ENCODE data around the gene PNPLA2. TPM values are rescaled to one million over a fixed set of nuclear protein-coding genes. Genes with fewer than 3 reads are reported as not detected.

The PNPLA2 gene
- total RNA-seq, 4 donors from 2014 or later, result 71.8 to 254 (median 163) TPM

- H3K27me3 ChIP-seq, result peaks cover 0 to 10% of the 10 kb centered on the region in 2 donors
These were observed 27.9 kb downstream of the PNPLA2 start for GRCh38 chr11:846496-847098.

DNA sequence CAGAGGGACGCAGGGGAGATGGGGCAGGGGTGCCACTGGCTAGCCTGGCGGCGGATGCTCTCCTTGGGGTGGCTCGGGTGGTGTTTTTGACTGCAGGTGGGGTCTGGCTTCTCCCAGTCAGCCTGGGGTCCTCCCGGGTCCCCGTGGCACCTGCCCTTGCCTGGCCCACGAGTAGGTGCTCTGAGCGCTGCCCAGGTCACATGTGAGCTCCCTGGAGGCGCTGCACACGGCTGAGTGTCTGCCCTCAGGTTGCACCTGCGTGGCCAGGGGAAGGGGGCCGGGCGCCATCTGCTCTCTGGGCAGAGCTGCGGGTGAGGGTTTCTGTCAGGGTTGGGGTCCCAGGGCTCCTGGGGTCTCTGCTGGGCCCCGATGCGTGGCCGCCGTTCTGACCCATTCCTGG is 29.2 kb downstream of the PNPLA2 start:
- Histone ChIP-seq H3K9me3 (no peaks in the 10 kb centered on the region), H3K4me3 (no peak overlapping the region)

More at GRCh38 chr11:846496-847098, 27.9 kb downstream of the PNPLA2 start:
- TF ChIP-seq, protein P1, sequence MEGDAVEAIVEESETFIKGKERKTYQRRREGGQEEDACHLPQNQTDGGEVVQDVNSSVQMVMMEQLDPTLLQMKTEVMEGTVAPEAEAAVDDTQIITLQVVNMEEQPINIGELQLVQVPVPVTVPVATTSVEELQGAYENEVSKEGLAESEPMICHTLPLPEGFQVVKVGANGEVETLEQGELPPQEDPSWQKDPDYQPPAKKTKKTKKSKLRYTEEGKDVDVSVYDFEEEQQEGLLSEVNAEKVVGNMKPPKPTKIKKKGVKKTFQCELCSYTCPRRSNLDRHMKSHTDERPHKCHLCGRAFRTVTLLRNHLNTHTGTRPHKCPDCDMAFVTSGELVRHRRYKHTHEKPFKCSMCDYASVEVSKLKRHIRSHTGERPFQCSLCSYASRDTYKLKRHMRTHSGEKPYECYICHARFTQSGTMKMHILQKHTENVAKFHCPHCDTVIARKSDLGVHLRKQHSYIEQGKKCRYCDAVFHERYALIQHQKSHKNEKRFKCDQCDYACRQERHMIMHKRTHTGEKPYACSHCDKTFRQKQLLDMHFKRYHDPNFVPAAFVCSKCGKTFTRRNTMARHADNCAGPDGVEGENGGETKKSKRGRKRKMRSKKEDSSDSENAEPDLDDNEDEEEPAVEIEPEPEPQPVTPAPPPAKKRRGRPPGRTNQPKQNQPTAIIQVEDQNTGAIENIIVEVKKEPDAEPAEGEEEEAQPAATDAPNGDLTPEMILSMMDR (IDR thresholded peaks at IDR 0.05), result no peak
- TF ChIP-seq POLR2A (IDR thresholded peaks at IDR 0.05), result no peak
- H3K4me1 ChIP-seq, result peaks cover 10 to 68% (median 28%) of the 10 kb centered on the region in 4 donors
- H3K9me3 ChIP-seq, result no peaks in the 10 kb centered on the region
- no peaks in the 10 kb centered on the region for H3K36me3 ChIP-seq
- H3K4me3 ChIP-seq, result no peak overlapping the region
- no peak for DNase-seq
- H3K27ac ChIP-seq, result no peak overlapping the region

DNA sequence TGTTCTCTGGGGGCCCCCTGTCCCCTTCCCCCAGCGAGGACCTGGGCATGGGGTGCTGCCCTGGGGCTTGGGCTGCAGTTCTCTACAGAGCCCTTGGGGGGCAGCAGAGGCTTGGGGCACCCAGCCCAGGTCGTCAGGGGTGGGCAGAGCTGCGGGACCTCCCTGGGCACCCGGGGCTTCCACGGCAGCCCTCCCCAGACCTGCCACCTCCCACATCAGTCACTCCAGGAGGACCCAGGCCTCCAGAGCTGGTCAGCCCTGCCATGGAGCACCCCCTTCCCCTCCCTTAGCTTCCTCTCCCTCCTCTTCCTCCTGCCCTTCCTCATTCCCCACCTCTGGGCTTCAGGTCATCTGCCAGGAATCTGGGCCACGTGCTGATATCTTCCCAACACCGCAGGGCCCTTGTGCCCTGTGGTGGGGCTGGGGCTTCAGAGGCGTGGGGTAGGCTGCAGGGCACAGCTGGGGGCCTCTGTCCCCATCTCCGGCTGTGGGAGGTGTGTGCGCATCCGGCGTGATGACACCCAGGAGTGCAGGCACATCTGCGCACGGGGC is 29.7 kb downstream of the PNPLA2 start:
- peak; percentile 54 to 78 (median 75) for DNase-seq
- Histone ChIP-seq H3K27ac (peak overlapping the region in 1 of 4 donors; percentile 38), H3K27me3 (peaks cover 0 to 10% of the 10 kb centered on the region in 2 donors), H3K4me3 (peak overlapping the region in 1 of 4 donors; percentile 57), H3K4me1 (peaks cover 6 to 60% (median 24%) of the 10 kb centered on the region in 4 donors), H3K9me3 (no peaks in the 10 kb centered on the region), H3K36me3 (no peaks in the 10 kb centered on the region)
- TF ChIP-seq, protein P1 (IDR thresholded peaks at IDR 0.05), result peak; percentile 82 to 92 (median 88)
- no peak for TF ChIP-seq POLR2A (IDR thresholded peaks at IDR 0.05)

More for the DNA sequence above, 29.2 kb downstream of the PNPLA2 start:
- H3K4me1 ChIP-seq, result peaks cover 10 to 65% (median 27%) of the 10 kb centered on the region in 4 donors
- H3K27ac ChIP-seq, result no peak overlapping the region
- TF ChIP-seq, protein P1 (IDR thresholded peaks at IDR 0.05), result no peak
- TF ChIP-seq POLR2A (IDR thresholded peaks at IDR 0.05), result no peak
- no peaks in the 10 kb centered on the region for H3K36me3 ChIP-seq
- peaks cover 0 to 10% of the 10 kb centered on the region in 2 donors for H3K27me3 ChIP-seq
- DNase-seq, result no peak

- Histone ChIP-seq H3K27ac (peak overlapping the region in 1 of 4 donors; percentile 38), H3K9me3 (no peaks in the 10 kb centered on the region), H3K27me3 (peaks cover 0 to 10% of the 10 kb centered on the region in 2 donors), H3K4me1 (peaks cover 0 to 51% (median 21%) of the 10 kb centered on the region in 4 donors), H3K4me3 (peak overlapping the region; percentile 30 to 57 (median 50)), H3K36me3 (no peaks in the 10 kb centered on the region)
- no peak for DNase-seq
- TF ChIP-seq POLR2A (IDR thresholded peaks at IDR 0.05), result no peak
- TF ChIP-seq, protein P1 (IDR thresholded peaks at IDR 0.05), result no peak
These were observed 30.6 kb downstream of the PNPLA2 start for GRCh38 chr11:849104-849824.

DNA sequence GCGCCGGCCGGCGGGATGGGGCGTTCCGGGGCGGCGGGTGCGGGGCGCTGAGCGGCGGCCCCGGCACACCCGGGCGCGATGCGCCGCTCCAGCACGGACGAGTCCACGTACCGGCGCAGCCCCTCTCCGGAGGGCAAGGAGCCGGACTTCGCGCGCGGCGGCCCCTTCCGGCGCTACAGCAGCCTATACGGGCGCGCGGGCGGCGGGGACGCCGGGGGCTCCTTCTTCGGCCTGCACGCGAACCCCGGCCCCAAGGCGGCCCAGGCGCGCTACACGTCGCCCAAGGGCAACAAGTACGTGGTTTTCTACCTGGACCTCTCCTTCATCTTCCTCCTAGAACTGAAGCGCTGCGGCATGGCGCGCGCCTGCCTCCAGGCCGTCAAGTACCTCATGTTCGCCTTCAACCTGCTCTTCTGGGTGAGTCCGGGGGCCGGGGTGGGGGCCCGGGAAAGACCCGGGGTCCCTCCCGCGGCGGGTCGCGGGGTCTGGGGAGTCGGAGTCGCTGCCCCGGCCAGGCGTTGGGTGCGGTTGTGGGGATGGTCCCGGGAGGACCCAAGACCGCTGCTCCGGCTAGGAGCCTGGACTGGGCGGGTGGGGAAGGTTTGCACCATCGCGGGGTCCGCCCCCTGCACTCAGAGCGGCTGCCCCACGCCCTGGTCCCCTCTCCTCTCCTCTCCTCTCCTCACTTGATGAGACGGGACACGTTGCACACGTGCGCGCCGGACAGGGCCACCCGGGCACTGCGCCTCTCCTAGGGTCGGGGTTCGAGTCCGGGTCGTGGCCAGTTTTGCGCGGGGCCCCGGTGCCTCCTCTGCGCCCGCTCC is 31.4 kb downstream of the PNPLA2 start:
- Histone ChIP-seq H3K36me3 (no peaks in the 10 kb centered on the region), H3K4me3 (peak overlapping the region in 3 of 4 donors; percentile 48 to 57 (median 51)), H3K27me3 (peaks cover 0 to 10% of the 10 kb centered on the region in 2 donors), H3K9me3 (no peaks in the 10 kb centered on the region), H3K4me1 (peaks cover 0 to 42% (median 18%) of the 10 kb centered on the region in 4 donors), H3K27ac (no peak overlapping the region)
- DNase-seq, result no peak
- TF ChIP-seq POLR2A (IDR thresholded peaks at IDR 0.05), result no peak
- TF ChIP-seq, protein P1 (IDR thresholded peaks at IDR 0.05), result no peak

All from Peyer's patch (tissue), 4 donors.